Thyroid gland (tissue), 4 donors: ENCODE results near the gene PRRT3. TPM values are rescaled to one million over a fixed set of nuclear protein-coding genes. Genes with fewer than 3 reads are reported as not detected.
A peak's percentile ranks its signal among the peaks of the same experiment; 100 is the strongest.

ENCODE experiments used
- DNase-seq, 2 donors: peaks; one replicate each; pipeline ENCODE4 v3.0.0-alpha.2; 2019
- H3K27ac ChIP-seq, 3 donors: fragments of 200-600 bp; sonication (generic); 1 replicate in 2 of 3; 2 replicates in 1 of 3; pipeline ENCODE4 v1.5.1; 2016 to 2019; ENCODE audit warnings: mild to moderate bottlenecking in 1 of 3, moderate library complexity in 1 of 3
- H3K27me3 ChIP-seq: fragments of 200-600 bp; sonication (generic); one replicate; pipeline ENCODE4 v1.5.1; 2019
- H3K36me3 ChIP-seq, 2 donors: fragments of 200-600 bp; sonication (generic); one replicate each; pipeline ENCODE4 v1.5.1; 2016 to 2019
- H3K4me1 ChIP-seq, 2 donors: fragments of 200-600 bp; sonication (generic); one replicate each; pipeline ENCODE4 v1.5.1; 2017 to 2019
- H3K4me3 ChIP-seq, 3 donors: fragments of 200-600 bp; sonication (generic); replicated peaks in 1 of 3; 1 replicate in 2 of 3; 2 replicates in 1 of 3; pipeline ENCODE4 v1.5.1; 2016; ENCODE audit warnings: mild to moderate bottlenecking in 1 of 3
- H3K9me3 ChIP-seq: fragments of 200-600 bp; sonication (generic); one replicate; pipeline ENCODE4 v1.5.1; 2017
- POLR2A ChIP-seq, 2 donors: fragments of 450-650 bp; IDR thresholded peaks; one replicate each; pipeline ENCODE4 v1.6.1; 2017; ENCODE audit warnings: antibody characterized with exemption in 2 of 2, mild to moderate bottlenecking in 2 of 2, moderate library complexity in 1 of 2
- WGBS, 2 donors: methylation state at CpG; one replicate each; pipeline ENCODE4 v1.1.5; 2017; 5-methylcytosine and 5-hydroxymethylcytosine counted together
- intact Hi-C: fragments of 100-400 bp; cut with DNase I; formaldehyde crosslinking; loops from one replicate; pipeline ENCODE4 v1.15.1; 2023
- total RNA-seq, 4 donors: library from RNA; depleted of rRNA; stranded (reverse); fragments of >200 nt; gene quantifications; one replicate each; pipeline ENCODE4 v1.2.3, GENCODE V29; 2016
- TF ChIP-seq, protein P1 (sequence below), 6 experiments: fragments of 200-600 bp in 3 of 6; fragments of 450-650 bp in 3 of 6; sonication (generic) in 3 of 6; IDR thresholded peaks; one replicate each; pipeline ENCODE4 v1.5.1; 2016 to 2019; ENCODE audit warnings: antibody characterized with exemption in 6 of 6, mild to moderate bottlenecking in 2 of 6, inconsistent platforms in 1 of 6, moderate library complexity in 1 of 6

Gene PRRT3
- total RNA-seq, 4 donors from 2014 or later, result 2.8 to 8.5 (median 6.6) TPM

DNA sequence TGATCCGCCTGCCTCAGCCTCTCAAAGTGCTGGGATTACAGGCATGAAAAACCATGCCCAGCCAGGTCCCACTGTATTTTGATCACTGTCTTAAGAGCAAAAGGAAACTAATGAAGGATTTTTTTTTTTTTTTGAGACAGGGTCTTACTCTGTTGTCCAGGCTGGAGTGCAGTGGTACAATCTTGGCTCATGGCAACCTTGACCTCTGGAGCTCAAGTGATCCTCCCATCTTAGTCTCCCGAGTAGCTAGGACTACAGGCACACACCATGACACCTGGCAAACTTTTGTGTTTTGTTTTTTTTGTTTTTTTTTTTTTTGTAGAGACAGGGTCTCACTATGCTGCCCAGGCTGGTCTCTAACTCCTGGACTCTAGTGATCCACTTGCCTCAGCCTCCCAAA is 28.0 kb upstream of the PRRT3 start:
- WGBS, 2 donors, result 94 to 100% methylated on average over 2 of the region's 2 CpGs
- no peak for TF ChIP-seq POLR2A (IDR thresholded peaks at IDR 0.05)
- TF ChIP-seq, protein P1, sequence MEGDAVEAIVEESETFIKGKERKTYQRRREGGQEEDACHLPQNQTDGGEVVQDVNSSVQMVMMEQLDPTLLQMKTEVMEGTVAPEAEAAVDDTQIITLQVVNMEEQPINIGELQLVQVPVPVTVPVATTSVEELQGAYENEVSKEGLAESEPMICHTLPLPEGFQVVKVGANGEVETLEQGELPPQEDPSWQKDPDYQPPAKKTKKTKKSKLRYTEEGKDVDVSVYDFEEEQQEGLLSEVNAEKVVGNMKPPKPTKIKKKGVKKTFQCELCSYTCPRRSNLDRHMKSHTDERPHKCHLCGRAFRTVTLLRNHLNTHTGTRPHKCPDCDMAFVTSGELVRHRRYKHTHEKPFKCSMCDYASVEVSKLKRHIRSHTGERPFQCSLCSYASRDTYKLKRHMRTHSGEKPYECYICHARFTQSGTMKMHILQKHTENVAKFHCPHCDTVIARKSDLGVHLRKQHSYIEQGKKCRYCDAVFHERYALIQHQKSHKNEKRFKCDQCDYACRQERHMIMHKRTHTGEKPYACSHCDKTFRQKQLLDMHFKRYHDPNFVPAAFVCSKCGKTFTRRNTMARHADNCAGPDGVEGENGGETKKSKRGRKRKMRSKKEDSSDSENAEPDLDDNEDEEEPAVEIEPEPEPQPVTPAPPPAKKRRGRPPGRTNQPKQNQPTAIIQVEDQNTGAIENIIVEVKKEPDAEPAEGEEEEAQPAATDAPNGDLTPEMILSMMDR (IDR thresholded peaks at IDR 0.05), result no peak
- H3K36me3 ChIP-seq, result peaks cover 0 to under 1% of the 10 kb centered on the region in 2 donors
- H3K27me3 ChIP-seq, result no peaks in the 10 kb centered on the region
- no peaks in the 10 kb centered on the region for H3K9me3 ChIP-seq
- no peak overlapping the region for H3K4me3 ChIP-seq
- intact Hi-C loops, result no loop called here
- H3K4me1 ChIP-seq, result peaks cover 13 to 36% of the 10 kb centered on the region in 2 donors
- no peak for DNase-seq
- H3K27ac ChIP-seq, result no peak overlapping the region

DNA sequence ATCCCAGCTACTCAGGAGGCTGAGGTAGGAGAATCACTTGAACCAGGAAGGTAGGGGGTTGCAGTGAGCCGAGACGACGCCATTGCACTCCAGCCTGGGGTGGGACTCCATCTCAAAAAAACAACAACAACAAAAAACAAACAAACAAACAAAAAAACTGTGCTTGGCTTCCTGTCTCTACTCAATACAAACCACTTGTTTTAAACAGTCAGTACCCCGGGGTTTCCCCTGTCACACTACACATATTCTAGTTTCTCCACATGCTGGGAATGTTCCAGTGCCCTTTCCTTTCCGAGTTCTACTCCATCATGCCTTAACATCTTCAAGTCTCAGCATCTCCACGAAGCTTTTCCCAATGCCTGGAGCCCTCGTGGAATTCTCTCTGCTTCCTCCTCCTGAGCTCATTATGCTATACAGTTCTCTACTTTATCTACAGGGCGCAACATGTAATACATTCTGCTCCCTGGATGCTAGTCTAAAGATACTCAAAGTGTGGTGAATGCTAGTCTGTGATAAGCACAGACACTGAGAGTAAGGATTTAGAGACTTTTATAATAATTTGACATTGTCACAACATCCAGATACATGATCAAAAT is 26.6 kb upstream of the PRRT3 start:
- Histone ChIP-seq H3K4me1 (peaks cover 10 to 32% of the 10 kb centered on the region in 2 donors), H3K9me3 (no peaks in the 10 kb centered on the region)
- TF ChIP-seq, protein P1 (IDR thresholded peaks at IDR 0.05), result no peak
- no peak for TF ChIP-seq POLR2A (IDR thresholded peaks at IDR 0.05)

DNA sequence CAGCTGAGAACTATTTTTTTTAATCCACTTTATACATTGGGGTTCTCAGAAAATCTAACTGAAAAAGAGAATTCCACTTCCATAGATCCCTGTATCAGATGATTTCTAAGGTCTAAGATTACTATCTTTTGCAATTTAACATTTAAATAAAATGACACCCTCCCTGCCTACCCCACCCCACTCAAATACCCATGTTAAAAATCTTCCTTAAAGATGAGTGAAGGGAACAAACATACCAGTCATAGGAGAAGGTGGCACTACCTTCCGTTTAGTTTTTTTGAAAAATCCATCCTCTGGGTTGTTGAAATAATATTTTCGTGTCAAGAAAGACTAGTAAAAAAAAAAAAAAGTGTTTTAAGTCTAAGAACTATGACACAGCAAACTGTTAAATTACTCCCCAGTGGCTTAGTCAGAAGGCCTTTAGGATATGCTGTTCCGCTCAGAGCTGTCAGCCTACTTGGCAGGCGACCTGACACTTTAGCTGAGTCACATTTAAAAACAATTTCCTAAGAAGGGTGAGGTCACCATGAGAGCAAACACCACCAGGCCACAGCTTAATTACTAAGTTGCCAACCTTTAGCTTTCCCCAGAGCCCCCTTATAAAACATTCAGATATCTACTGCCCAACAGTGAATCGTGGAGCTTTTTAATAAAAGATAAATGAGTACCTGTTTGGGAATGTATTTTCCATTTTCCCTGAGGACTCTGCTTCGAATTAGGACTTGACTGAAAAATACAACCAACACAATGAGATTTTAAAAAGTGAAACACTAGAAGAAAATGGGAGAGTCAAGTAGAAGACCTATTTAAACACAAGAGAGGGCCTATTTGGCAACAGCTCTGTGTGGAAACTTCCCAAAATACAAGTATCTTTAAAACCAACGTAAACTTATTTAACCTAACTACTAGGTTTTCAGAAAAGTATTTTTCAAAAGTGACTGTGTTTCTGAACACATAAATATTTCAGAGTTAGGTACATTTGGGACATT is 24.8 kb upstream of the PRRT3 start:
- peak overlapping the region; percentile 54 to 80 (median 73) for H3K27ac ChIP-seq
- TF ChIP-seq, protein P1 (IDR thresholded peaks at IDR 0.05), result no peak
- peak in 1 of 2 donors; percentile 8 for TF ChIP-seq POLR2A (IDR thresholded peaks at IDR 0.05)
- intact Hi-C loops, result no loop called here
- H3K36me3 ChIP-seq, result peaks cover 10 to 28% of the 10 kb centered on the region in 2 donors
- H3K27me3 ChIP-seq, result no peaks in the 10 kb centered on the region
- no peaks in the 10 kb centered on the region for H3K9me3 ChIP-seq
- WGBS, 2 donors, result 44 to 70% methylated on average over 7 of the region's 7 CpGs
- H3K4me1 ChIP-seq, result peaks cover 6 to 22% of the 10 kb centered on the region in 2 donors
- no peak overlapping the region for H3K4me3 ChIP-seq
- DNase-seq, result peak; percentile 68 to 84

More for the DNA sequence above, 26.6 kb upstream of the PRRT3 start:
- Histone ChIP-seq H3K36me3 (peaks cover 0 to 10% of the 10 kb centered on the region in 2 donors), H3K27ac (peak overlapping the region in 1 of 3 donors; percentile 18), H3K27me3 (no peaks in the 10 kb centered on the region), H3K4me3 (no peak overlapping the region)
- intact Hi-C loops, result no loop called here
- WGBS, 2 donors, result 88 to 89% methylated on average over 8 of the region's 8 CpGs
- DNase-seq, result no peak

DNA sequence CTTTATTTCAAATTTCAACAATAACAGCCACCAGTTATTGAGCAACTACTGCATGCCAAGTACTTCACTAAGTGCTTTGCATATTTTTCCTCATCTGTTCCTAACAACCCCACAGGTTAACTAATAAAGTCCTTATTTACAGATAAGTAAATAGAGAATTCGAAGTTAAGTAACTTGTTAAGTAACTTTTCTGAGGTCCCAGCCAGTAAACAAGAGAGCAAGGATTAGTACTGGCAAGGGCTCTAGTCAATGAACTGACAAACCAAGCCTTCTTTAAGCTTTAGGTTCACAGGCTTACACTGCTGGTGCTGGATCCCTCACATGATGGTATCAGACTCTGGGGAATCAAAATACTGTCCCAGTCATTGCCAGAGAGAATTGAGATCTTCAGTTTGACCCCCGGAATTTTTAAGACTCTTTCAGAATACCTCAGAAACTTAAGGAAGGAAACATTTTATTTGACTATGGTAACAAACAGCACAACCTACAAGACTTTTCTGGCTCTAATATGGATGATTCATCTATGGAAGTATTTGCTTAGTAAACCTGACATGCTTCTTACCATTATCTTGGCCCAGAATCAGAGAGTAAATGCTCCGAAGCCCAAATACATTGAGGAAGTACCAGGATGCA is 17.9 kb upstream of the PRRT3 start:
- Histone ChIP-seq H3K4me1 (no peaks in the 10 kb centered on the region), H3K27ac (no peak overlapping the region), H3K36me3 (peaks cover 44 to 67% of the 10 kb centered on the region in 2 donors), H3K9me3 (no peaks in the 10 kb centered on the region), H3K4me3 (no peak overlapping the region), H3K27me3 (no peaks in the 10 kb centered on the region)
- WGBS, 2 donors, result 93 to 95% methylated on average over 3 of the region's 3 CpGs
- intact Hi-C loops, result no loop called here
- TF ChIP-seq, protein P1 (IDR thresholded peaks at IDR 0.05), result no peak
- no peak for TF ChIP-seq POLR2A (IDR thresholded peaks at IDR 0.05)
- DNase-seq, result no peak
